Occipital lobe (tissue), 2 donors: ENCODE measurements around the gene ZNHIT1. TPM values are rescaled to one million over a fixed set of nuclear protein-coding genes. Genes with fewer than 3 reads are reported as not detected.

Experiments
- DNase-seq: peaks from one replicate; lab custom pipeline; 2025; lab: John Stamatoyannopoulos, UW
- total RNA-seq: library from RNA; depleted of rRNA; stranded (reverse); fragments of >200 nt; gene quantifications from one replicate; pipeline ENCODE4 v1.2.3, GENCODE V29; 2014

Gene ZNHIT1
- total RNA-seq: 35.7 TPM

GRCh38 chr7:101217388-101218235 lies at the start of gene ZNHIT1, which contains the start of gene PLOD3:
ZNHIT1 (plus strand) TSS chr7:101218165; CDS start chr7:101218196, 31 bp downstream.
PLOD3 (minus strand) TSS chr7:101217581; CDS start chr7:101217274, 307 bp downstream.
- DNase-seq: peak; percentile 89

GRCh38 chr7:101168412-101169049 lies 49.4 kb upstream of the ZNHIT1 start:
- no peak for DNase-seq

GRCh38 chr7:101169110-101169837 lies 48.7 kb upstream of the ZNHIT1 start:
- DNase-seq: no peak

GRCh38 chr7:101169838-101170551 lies 48.0 kb upstream of the ZNHIT1 start:
- peak; percentile 59 for DNase-seq

GRCh38 chr7:101170617-101171441 lies 47.1 kb upstream of the ZNHIT1 start:
- DNase-seq: no peak

- no peak for DNase-seq
Observed at GRCh38 chr7:101171442-101171837, 46.5 kb upstream of the ZNHIT1 start.

- no peak for DNase-seq
Observed at GRCh38 chr7:101172005-101172853, 45.7 kb upstream of the ZNHIT1 start.

- DNase-seq: no peak
Observed at GRCh38 chr7:101172854-101173751, 44.9 kb upstream of the ZNHIT1 start.

GRCh38 chr7:101173752-101174244 lies 44.2 kb upstream of the ZNHIT1 start:
- no peak for DNase-seq

- DNase-seq: no peak
Observed at GRCh38 chr7:101174322-101174854, 43.6 kb upstream of the ZNHIT1 start.

GRCh38 chr7:101175664-101176063 lies 42.3 kb upstream of the ZNHIT1 start:
- DNase-seq: no peak

GRCh38 chr7:101177644-101178043 lies 40.3 kb upstream of the ZNHIT1 start:
- no peak for DNase-seq

- DNase-seq: no peak
Observed at GRCh38 chr7:101179117-101179516, 38.8 kb upstream of the ZNHIT1 start.

GRCh38 chr7:101179713-101180112 lies 38.3 kb upstream of the ZNHIT1 start:
- DNase-seq: no peak

GRCh38 chr7:101180130-101180755 lies 37.7 kb upstream of the ZNHIT1 start, which contains the start of gene NAT16:
NAT16 (minus strand) TSS chr7:101180293; CDS start chr7:101174807, 5,486 bp downstream.
- no peak for DNase-seq

- DNase-seq: peak; percentile 11
Observed at GRCh38 chr7:101185258-101185839, 32.6 kb upstream of the ZNHIT1 start.

- DNase-seq: no peak
Observed at GRCh38 chr7:101186194-101186593, 31.8 kb upstream of the ZNHIT1 start.
